ENCODE results near the gene LILRA1. TPM values are rescaled to one million over a fixed set of nuclear protein-coding genes. Genes with fewer than 3 reads are reported as not detected.

LILRA1 gene
- total RNA-seq = 0.23 TPM

GRCh38 chr19:54593445-54593844, at the start of gene LILRA1:
Gene LILRA1 (plus strand): TSS chr19:54593632. CDS start chr19:54594245, 613 bp downstream.

DNA sequence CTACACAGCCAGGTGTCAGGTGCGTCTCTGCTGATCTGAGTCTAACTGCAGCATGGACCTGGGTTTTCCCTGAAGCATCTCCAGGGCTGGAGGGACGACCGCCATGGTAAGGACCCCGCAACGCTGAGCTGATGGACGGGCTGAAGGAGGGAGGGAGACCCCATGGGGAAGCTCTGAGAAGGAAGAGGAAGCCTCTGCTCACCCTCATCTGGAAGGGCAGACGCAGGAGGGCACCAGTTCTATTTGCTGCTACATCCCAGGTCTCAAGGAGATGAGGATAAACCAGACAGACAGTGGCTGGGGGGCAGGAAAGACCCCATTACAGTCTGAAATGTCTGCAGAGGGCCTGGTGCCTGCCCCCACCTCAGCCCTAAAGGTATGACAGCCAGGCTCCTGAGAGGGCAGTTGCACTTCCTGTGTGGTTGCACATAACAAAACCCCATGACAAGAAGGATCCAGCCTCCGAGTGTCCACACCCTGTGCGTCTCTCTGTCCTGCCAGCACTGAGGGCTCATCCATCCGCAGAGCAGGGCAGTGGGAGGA, 20.0 kb upstream of the LILRA1 start, which contains the start of gene LILRA2:
Gene LILRA2 (plus strand): TSS at position 461 of the 543 bp plus-strand sequence. CDS start 89 bp downstream, outside the sequence.

DNA sequence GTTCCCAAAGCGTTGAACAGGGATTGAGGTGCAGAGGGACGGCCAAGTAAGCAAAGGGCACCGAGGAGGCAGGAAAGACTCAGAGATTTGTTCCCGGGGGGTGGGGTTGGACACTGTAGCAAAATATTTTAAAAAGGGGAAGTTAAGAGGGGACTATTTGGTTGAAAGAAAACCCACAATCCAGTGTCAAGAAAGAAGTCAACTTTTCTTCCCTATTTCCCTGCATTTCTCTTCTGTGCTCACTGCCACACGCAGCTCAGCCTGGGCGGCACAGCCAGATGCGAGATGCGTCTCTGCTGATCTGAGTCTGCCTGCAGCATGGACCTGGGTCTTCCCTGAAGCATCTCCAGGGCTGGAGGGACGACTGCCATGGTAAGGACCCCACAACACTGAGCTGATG, 36.8 kb downstream of the LILRA1 start, which contains the start of gene LILRB1:
Gene LILRB1 (plus strand): TSS at position 223 of the 400 bp plus-strand sequence. CDS start 590 bp downstream, outside the sequence.

Small RNAs within 50 kb of the gene (small RNA-seq; reads per million reads assigned to genes)
- gene AC245036.2 (not detected), gene AC245036.3 (not detected), gene MIR8061 (not detected)

Other genes with a start within 250 kb of the LILRA1 start
- gene LAIR1, start 228.7 kb upstream of the LILRA1 start, total RNA-seq = 2.8 TPM
- gene TTYH1, start 178.2 kb upstream of the LILRA1 start, total RNA-seq = 191 TPM
- 24.7 TPM for gene LENG8, start 144.4 kb upstream of the LILRA1 start, total RNA-seq
- 1.6 TPM for gene LENG9, start 129.9 kb upstream of the LILRA1 start, total RNA-seq
- 1.2 TPM for gene CDC42EP5, start 120.3 kb upstream of the LILRA1 start, total RNA-seq
- not detected for gene LAIR2, start 90.8 kb upstream of the LILRA1 start, total RNA-seq
- gene LILRA2, start 19.8 kb upstream of the LILRA1 start, total RNA-seq = 0.46 TPM
- 0.46 TPM for gene LILRB1, start 36.9 kb downstream of the LILRA1 start, total RNA-seq
- 2.3 TPM for gene LILRB4, start 69.4 kb downstream of the LILRA1 start, total RNA-seq
- gene KIR3DL3, start 130.8 kb downstream of the LILRA1 start, total RNA-seq = not detected
- gene KIR2DL3, start 144.9 kb downstream of the LILRA1 start, total RNA-seq = not detected
- gene KIR2DL1, start 176.2 kb downstream of the LILRA1 start, total RNA-seq = not detected
- not detected for gene KIR2DL4, start 210.0 kb downstream of the LILRA1 start, total RNA-seq
- gene KIR3DL1, start 222.8 kb downstream of the LILRA1 start, total RNA-seq = not detected
- not detected for gene KIR2DS4, start 239.0 kb downstream of the LILRA1 start, total RNA-seq

All from diencephalon (tissue), 1 donor.